GM19351 (cell line): ENCODE results near the gene FARS2.

ENCODE experiments used
- ATAC-seq: cut with Tn5 transposase; IDR thresholded peaks from one replicate; pipeline ENCODE4 v1.9.1; 2021; ENCODE audit warnings: mild to moderate bottlenecking, moderate library complexity; ENCODE audit not compliant: unreplicated experiment

FARS2 gene

DNA sequence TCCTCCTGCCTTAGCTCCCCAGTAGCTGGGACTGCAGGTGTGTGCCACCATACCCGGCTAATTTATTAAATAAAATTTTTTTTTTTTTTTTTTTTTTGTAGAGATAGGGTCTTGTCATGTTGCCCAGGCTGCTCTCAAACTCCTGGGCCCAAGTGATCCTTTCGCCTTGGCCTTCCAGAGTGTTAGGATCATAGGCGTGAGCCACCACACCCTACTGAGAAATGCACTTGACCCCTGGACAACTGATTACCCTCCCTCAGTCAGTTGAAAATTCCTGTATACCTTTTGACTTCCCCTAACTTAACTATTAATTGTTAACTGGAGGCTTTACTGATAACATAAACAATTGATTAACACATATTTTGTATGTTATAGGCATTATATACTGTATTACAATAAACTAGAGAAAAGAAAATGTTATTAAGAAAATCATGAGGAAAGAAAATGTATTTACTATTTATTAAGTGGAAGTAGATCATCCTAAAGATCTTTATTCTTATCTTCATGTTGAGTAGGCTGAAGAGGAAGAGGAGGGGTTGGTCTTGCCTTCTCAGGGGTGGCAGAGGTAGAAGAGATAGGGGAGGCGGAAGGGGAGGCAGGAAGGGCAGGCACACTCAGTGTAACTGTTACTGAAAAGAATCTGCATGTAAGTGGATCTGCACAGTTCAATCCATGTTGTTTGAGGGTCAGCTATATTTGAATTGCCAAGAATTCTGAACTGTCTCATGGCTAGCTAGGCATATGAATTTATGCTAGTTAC is 104.3 kb downstream of the FARS2 start:
- no peak for ATAC-seq

GRCh38 chr6:5366941-5367340 is 105.6 kb downstream of the FARS2 start:
- no peak for ATAC-seq

- no peak for ATAC-seq
These were observed 106.2 kb downstream of the FARS2 start for GRCh38 chr6:5367510-5367909.

DNA sequence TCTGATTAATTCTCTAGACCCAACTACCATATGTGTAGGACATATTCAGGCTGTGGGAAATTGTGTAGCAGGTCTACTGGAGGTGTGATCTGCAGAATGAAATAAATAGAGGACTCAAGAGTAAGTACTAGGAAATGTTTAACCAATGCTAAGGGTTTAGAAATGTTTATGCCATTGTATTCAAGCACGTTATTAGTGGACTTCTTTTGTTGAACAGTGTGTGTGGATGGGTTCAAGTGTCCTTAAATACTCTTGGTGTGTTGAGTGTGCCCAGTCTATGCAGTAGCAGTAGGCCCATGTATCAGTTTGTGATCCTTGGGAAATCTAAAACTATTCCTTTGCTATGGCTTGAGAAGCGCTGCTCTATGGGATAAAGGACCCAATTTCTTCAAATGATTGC is 112.1 kb downstream of the FARS2 start:
- no peak for ATAC-seq

DNA sequence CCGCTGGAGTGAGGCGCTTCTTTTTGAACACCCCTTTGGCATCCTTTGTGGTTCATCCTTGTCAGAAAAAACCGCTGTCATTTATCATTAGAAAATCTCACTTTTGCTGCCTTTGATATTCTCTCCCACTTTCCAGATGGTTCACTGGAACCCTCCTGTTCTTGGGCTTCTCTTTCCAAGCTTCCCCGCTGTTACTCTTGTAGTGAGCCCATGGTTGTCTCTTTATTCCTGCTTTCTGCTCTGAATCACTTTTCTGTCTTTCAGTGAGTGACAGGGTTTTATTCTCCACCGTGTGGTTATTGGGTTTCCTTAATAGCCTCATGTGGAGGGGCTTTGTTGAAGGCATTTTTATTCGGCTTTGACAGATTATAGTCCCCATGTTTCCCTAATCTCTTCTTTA is 117.0 kb downstream of the FARS2 start:
- no peak for ATAC-seq

GRCh38 chr6:5379647-5380242 is 118.4 kb downstream of the FARS2 start:
- ATAC-seq = peak; percentile 43

GRCh38 chr6:5383856-5384255 is 122.5 kb downstream of the FARS2 start:
- no peak for ATAC-seq

GRCh38 chr6:5384276-5384675 is 123.0 kb downstream of the FARS2 start:
- ATAC-seq = no peak

GRCh38 chr6:5388326-5388725 is 127.0 kb downstream of the FARS2 start:
- ATAC-seq = no peak

- ATAC-seq = no peak
These were observed 127.9 kb downstream of the FARS2 start for GRCh38 chr6:5389086-5389745.

DNA sequence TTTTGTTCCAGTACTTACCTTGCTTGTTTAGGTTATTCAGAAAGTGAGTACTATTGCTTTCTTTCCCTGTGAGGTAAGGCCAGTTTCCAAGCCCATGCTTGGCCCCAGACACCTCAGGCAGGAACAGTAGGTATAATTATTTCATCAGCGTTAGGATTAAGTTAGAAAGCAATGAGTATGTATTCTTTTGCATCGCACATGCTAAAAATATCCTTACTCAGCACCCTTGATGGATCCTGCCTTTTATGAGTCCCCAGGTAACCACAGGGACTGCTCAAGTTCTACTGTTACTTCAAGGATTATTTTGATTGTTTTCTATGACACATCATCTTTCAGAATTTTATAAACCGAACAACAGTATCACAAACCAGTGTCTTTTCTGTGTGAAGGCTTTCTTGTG is 128.9 kb downstream of the FARS2 start:
- ATAC-seq = no peak

GRCh38 chr6:5394280-5394679 is 133.0 kb downstream of the FARS2 start:
- ATAC-seq = no peak

GRCh38 chr6:5395719-5396118 is 134.4 kb downstream of the FARS2 start:
- ATAC-seq = no peak

GRCh38 chr6:5398530-5398929 is 137.2 kb downstream of the FARS2 start:
- no peak for ATAC-seq

GRCh38 chr6:5399391-5399790 is 138.1 kb downstream of the FARS2 start:
- no peak for ATAC-seq

GRCh38 chr6:5401845-5402738 is 140.8 kb downstream of the FARS2 start:
- no peak for ATAC-seq

DNA sequence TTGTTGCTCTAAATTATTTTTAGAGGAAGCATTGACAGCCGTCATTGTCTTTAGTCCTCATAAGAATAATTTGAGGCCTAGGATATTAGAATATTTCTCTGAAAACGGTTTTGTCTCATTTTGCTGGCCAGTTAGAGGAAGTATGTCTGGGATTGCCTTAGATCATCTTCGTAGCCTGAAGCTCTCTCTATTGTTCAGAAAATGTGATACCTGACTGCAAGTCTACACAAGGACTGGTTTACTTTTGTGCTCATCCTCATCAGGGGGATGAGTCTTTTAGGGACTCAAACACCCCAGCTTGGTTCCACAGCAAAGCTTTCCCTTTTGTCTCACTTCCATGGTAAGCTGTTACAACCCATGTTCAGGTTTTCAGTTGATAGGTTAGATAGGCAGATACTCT is 141.8 kb downstream of the FARS2 start:
- ATAC-seq = no peak

GRCh38 chr6:5403609-5404008 is 142.3 kb downstream of the FARS2 start:
- no peak for ATAC-seq

- ATAC-seq = no peak
These were observed 144.7 kb downstream of the FARS2 start for GRCh38 chr6:5405976-5406375.

DNA sequence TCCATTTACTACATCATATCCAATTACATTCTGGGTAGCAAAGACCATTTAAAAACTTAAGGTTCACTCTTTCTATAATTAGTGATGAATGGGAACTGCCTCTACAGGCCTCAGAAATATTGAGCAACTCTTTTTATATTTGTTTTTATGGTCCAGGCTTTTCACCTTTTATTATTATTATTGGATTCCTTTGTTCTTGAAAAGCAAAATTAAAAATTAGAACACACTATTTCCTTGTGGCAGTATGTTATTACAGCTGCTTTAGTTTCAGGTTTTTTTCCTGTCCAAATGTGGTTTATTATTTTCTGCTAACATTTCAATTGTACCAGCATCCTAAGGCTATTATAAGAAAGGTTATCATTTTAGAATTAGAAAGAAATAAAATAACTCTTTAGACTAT is 150.1 kb downstream of the FARS2 start:
- no peak for ATAC-seq

DNA sequence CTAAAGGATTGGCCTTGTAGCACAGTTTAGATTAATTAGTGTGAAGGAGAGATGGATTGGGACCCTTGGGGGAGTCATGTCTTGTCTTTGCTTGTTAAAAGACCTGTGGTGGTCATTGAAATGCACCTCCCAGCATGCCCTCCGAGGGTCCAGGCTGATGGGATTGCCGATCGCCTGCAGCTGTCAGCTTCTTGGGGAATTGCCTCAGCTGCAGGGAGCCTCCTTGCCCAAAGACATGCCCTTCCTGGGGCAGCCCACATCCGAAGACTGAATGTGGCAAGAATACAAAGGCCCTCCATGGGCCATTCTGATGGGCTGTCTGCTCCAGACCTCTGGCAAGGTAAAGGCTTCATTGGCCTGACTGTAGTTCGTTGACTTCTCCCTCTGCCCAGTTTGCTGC is 150.7 kb downstream of the FARS2 start:
- ATAC-seq = no peak
